Liver (tissue), 9 donors: Measurements from ENCODE around the gene FAM13A. TPM values are rescaled to one million over a fixed set of nuclear protein-coding genes. Genes with fewer than 3 reads are reported as not detected.

Source experiments
- DNase-seq: peaks from one replicate; pipeline ENCODE4 v3.0.0-alpha.2; 2017; ENCODE audit warnings: low spot score
- H3K27ac ChIP-seq, 2 donors: one replicate each; pipeline ENCODE4 v1.7.0; 2013; ENCODE audit warnings: inconsistent platforms in 2 of 2, low read length in 2 of 2, control low read depth in 1 of 2, low read depth in 1 of 2, mild to moderate bottlenecking in 1 of 2
- H3K27me3 ChIP-seq, 4 donors: one replicate each; pipeline versions ENCODE4 v1.6.1 to v1.7.0; 2013; ENCODE audit warnings: low read length in 3 of 4, inconsistent platforms in 1 of 4, mild to moderate bottlenecking in 1 of 4, moderate library complexity in 1 of 4; ENCODE audit not compliant: control insufficient read depth in 4 of 4, insufficient read depth in 4 of 4
- H3K36me3 ChIP-seq, 4 donors: one replicate each; pipeline versions ENCODE4 v1.6.1 to v1.7.0; 2013; ENCODE audit warnings: low read length in 3 of 4, mild to moderate bottlenecking in 3 of 4, low read depth in 1 of 4, moderate library complexity in 1 of 4; ENCODE audit not compliant: control insufficient read depth in 4 of 4, insufficient read depth in 3 of 4
- H3K4me1 ChIP-seq, 4 donors: one replicate each; pipeline versions ENCODE4 v1.6.1 to v1.7.0; 2013; ENCODE audit warnings: low read length in 3 of 4, mild to moderate bottlenecking in 3 of 4, moderate library complexity in 1 of 4; ENCODE audit not compliant: control insufficient read depth in 4 of 4, insufficient read depth in 4 of 4
- H3K4me3 ChIP-seq, 3 donors: one replicate each; pipeline versions ENCODE4 v1.6.1 to v1.7.0; 2013; ENCODE audit warnings: low read length in 3 of 3, control low read depth in 1 of 3, low read depth in 1 of 3, mild to moderate bottlenecking in 1 of 3
- H3K9ac ChIP-seq, 2 donors: one replicate each; pipeline ENCODE4 v1.7.0; 2013; ENCODE audit warnings: low read length in 2 of 2, mild to moderate bottlenecking in 2 of 2, moderate library complexity in 2 of 2, control low read depth in 1 of 2, low read depth in 1 of 2
- H3K9me3 ChIP-seq, 4 donors: one replicate each; pipeline versions ENCODE4 v1.6.1 to v1.7.0; 2013; ENCODE audit warnings: low read length in 3 of 4; ENCODE audit not compliant: control insufficient read depth in 4 of 4
- CTCF ChIP-seq: fragments of 150-350 bp; IDR thresholded peaks from 2 replicates; pipeline ENCODE4 v1.5.1; 2017; ENCODE audit warnings: improper control_type of control experiment, low read depth, low read length; ENCODE audit not compliant: missing input control
- EGR1 ChIP-seq, 2 donors: IDR thresholded peaks; 2 replicates each; pipeline ENCODE4 v1.6.1; 2016 to 2018; ENCODE audit warnings: antibody characterized with exemption in 2 of 2, low read depth in 2 of 2
- GABPA ChIP-seq, 2 donors: IDR thresholded peaks in 1 of 2; conservative IDR thresholded peaks in 1 of 2; 2 replicates each; pipeline ENCODE4 v1.6.1; 2016; ENCODE audit warnings: antibody characterized with exemption in 2 of 2, mild to moderate bottlenecking in 1 of 2, moderate library complexity in 1 of 2
- HNF4A ChIP-seq, 2 donors: conservative IDR thresholded peaks; 2 replicates each; pipeline ENCODE4 v1.6.1; 2016; ENCODE audit warnings: antibody characterized with exemption in 2 of 2, mild to moderate bottlenecking in 2 of 2
- HNF4G ChIP-seq: IDR thresholded peaks from 2 replicates; pipeline ENCODE4 v1.6.1; 2016; ENCODE audit warnings: antibody characterized with exemption
- NR2F2 ChIP-seq: IDR thresholded peaks from 2 replicates; pipeline ENCODE4 v1.6.1; 2016; ENCODE audit warnings: antibody characterized with exemption
- RAD21 ChIP-seq, 2 donors: IDR thresholded peaks; 2 replicates each; pipeline ENCODE4 v1.6.1; 2016; ENCODE audit warnings: antibody characterized with exemption in 2 of 2, mild to moderate bottlenecking in 2 of 2
- REST ChIP-seq: IDR thresholded peaks from 2 replicates; pipeline ENCODE4 v1.6.1; 2016; ENCODE audit warnings: antibody characterized with exemption, mild to moderate bottlenecking
- RXRA ChIP-seq, 2 donors: IDR thresholded peaks; 2 replicates each; pipeline ENCODE4 v1.6.1; 2017 to 2018; ENCODE audit warnings: antibody characterized with exemption in 2 of 2, mild to moderate bottlenecking in 1 of 2
- SP1 ChIP-seq: IDR thresholded peaks from 2 replicates; pipeline ENCODE4 v1.6.1; 2018; ENCODE audit warnings: antibody characterized with exemption, mild to moderate bottlenecking
- YY1 ChIP-seq: IDR thresholded peaks from 2 replicates; pipeline ENCODE4 v1.6.1; 2016; ENCODE audit warnings: antibody characterized with exemption, mild to moderate bottlenecking
- ZBTB33 ChIP-seq: IDR thresholded peaks from 2 replicates; pipeline ENCODE4 v1.6.1; 2016; ENCODE audit warnings: antibody characterized with exemption
- polyA plus RNA-seq, 2 donors: library from polyadenylated mRNA; stranded (reverse) in 1 of 2; unstranded in 1 of 2; fragments of 200-250 nt in 1 of 2; fragments of >200 nt in 1 of 2; fragmentation: Nextera tagmentation in 1 of 2; extraction: Ambion mirVana in 1 of 2; gene quantifications; one replicate each; pipeline versions ENCODE4 v1.2.1 to v1.2.3, GENCODE V29; 2013 to 2015
- total RNA-seq, 2 donors: library from RNA; depleted of rRNA; stranded (reverse); fragments of >200 nt; gene quantifications; one replicate each; pipeline ENCODE4 v1.2.3, GENCODE V29; 2014
- donor health status: healthy.
- donor health status: healthy.
- donor health status: healthy.
- donor health status: healthy.
- donor health status: healthy.

FAM13A gene
- total and polyA plus RNA-seq, 4 donors: 14.9 to 52.9 (median 27.6) TPM

GRCh38 chr4:88939697-88940096 lies 117.3 kb downstream of the FAM13A start (continued):
- TF ChIP-seq CTCF (no peak), YY1 (no peak), HNF4A (conservative IDR thresholded peaks at IDR 0.05) (no peak), SP1 (no peak), ZBTB33 (no peak)

- Histone ChIP-seq H3K9ac (no peak overlapping the region), H3K4me1 (no peaks in the 10 kb centered on the region), H3K4me3 (no peak overlapping the region), H3K9me3 (no peaks in the 10 kb centered on the region), H3K27ac (no peak overlapping the region), H3K36me3 (peaks cover 0 to 1% (median 0%) of the 10 kb centered on the region in 4 donors), H3K27me3 (no peaks in the 10 kb centered on the region)
- TF ChIP-seq EGR1 (IDR thresholded peaks at IDR 0.05; ENCODE audit: low read depth in 2 of 2): no peak
- no peak for TF ChIP-seq HNF4G
- TF ChIP-seq GABPA (IDR thresholded peaks at IDR 0.05 in 1 of 2, conservative IDR thresholded peaks at IDR 0.05 in 1 of 2): no peak
- TF ChIP-seq HNF4A (conservative IDR thresholded peaks at IDR 0.05): no peak
- no peak for TF ChIP-seq ZBTB33
- no peak for TF ChIP-seq NR2F2
- TF ChIP-seq RXRA (IDR thresholded peaks at IDR 0.05): no peak
- no peak for TF ChIP-seq REST
- no peak for TF ChIP-seq RAD21 (IDR thresholded peaks at IDR 0.05)
- DNase-seq: no peak
Measured at GRCh38 chr4:88938138-88938537, 118.8 kb downstream of the FAM13A start.
